B cell (primary cell): ENCODE data around the gene SUMO3. TPM values are rescaled to one million over a fixed set of nuclear protein-coding genes. Genes with fewer than 3 reads are reported as not detected.

ENCODE experiments used
- ATAC-seq: fragments of 200-7000 bp; cut with Tn5 transposase; one replicate; pipeline ENCODE4 v1.10.0; 2021; ENCODE audit warnings: low read depth, mild to moderate bottlenecking, moderate number of reproducible peaks, moderate library complexity
- CTCF ChIA-PET: fragments of 350-600 bp; sonication (Branson Sonifier 250); formaldehyde crosslinking; loops from one replicate; lab custom pipeline; 2021; ENCODE audit warnings: antibody characterized with exemption, inconsistent platforms; lab: Charles Lee
- POLR2A ChIA-PET: fragments of 350-600 bp; sonication (Branson Sonifier 250); formaldehyde crosslinking; loops from one replicate; lab custom pipeline; 2021; ENCODE audit warnings: antibody characterized with exemption; lab: Charles Lee
- DNase-seq: peaks from one replicate; pipeline ENCODE4 v3.0.0; 2013
- H2AFZ ChIP-seq: 2 replicates; pipeline ENCODE4 v1.6.1; 2012; ENCODE audit warnings: mild to moderate bottlenecking, low read depth, low read length; ENCODE audit not compliant: insufficient read depth, poor library complexity, severe bottlenecking
- H3K27ac ChIP-seq, 2 donors: 1 replicate in 1 of 2; 2 replicates in 1 of 2; pipeline ENCODE4 v1.5.1; 2012 to 2013; ENCODE audit warnings: low read length in 2 of 2, mild to moderate bottlenecking in 2 of 2, moderate library complexity in 1 of 2
- H3K27me3 ChIP-seq, 4 experiments: fragments of 200-600 bp in 1 of 4; sonication (generic) in 1 of 4; replicated peaks in 1 of 4; 1 replicate in 2 of 4; 2 replicates in 2 of 4; pipeline versions ENCODE4 v1.6.1 to v1.7.0; 2013 to 2016; ENCODE audit warnings: low read length in 3 of 4, mild to moderate bottlenecking in 2 of 4, mixed read lengths in 1 of 4, moderate library complexity in 1 of 4; ENCODE audit not compliant: insufficient read depth in 4 of 4, control insufficient read depth in 3 of 4; ENCODE audit errors: control extremely low read depth in 1 of 4
- H3K36me3 ChIP-seq, 2 experiments: replicated peaks in 1 of 2; 1 replicate in 1 of 2; 2 replicates in 1 of 2; pipeline versions ENCODE4 v1.6.1 to v1.7.1; 2013; ENCODE audit warnings: low read length in 1 of 2; ENCODE audit not compliant: insufficient read depth in 2 of 2, control insufficient read depth in 1 of 2; ENCODE audit errors: control extremely low read depth in 1 of 2, extremely low read depth in 1 of 2
- H3K4me1 ChIP-seq, 2 donors: fragments of 200-600 bp in 1 of 2; sonication (generic) in 1 of 2; 1 replicate in 1 of 2; 2 replicates in 1 of 2; pipeline versions ENCODE4 v1.5.1 to v1.6.1; 2013 to 2017; ENCODE audit warnings: low read length in 2 of 2; ENCODE audit not compliant: control insufficient read depth in 2 of 2, insufficient read depth in 2 of 2
- H3K4me2 ChIP-seq: replicated peaks from 2 replicates; pipeline ENCODE3; 2012; ENCODE audit warnings: mild to moderate bottlenecking, low read depth, low read length; ENCODE audit not compliant: poor library complexity, severe bottlenecking
- H3K4me3 ChIP-seq, 5 experiments: fragments of 200-600 bp in 1 of 5; sonication (generic) in 1 of 5; 1 replicate in 3 of 5; 2 replicates in 2 of 5; pipeline versions ENCODE4 v1.5.1 to v1.7.0; 2011 to 2016; ENCODE audit warnings: low read length in 4 of 5, mild to moderate bottlenecking in 4 of 5, low read depth in 2 of 5, control low read depth in 1 of 5, moderate library complexity in 1 of 5; ENCODE audit not compliant: insufficient read depth in 1 of 5; ENCODE audit errors: control extremely low read depth in 1 of 5, extremely low read depth in 1 of 5
- H3K79me2 ChIP-seq: fragments of 200-600 bp; sonication (generic); one replicate; pipeline ENCODE4 v1.6.0; 2016; ENCODE audit warnings: low read length; ENCODE audit not compliant: control insufficient read depth, insufficient read depth
- H3K9ac ChIP-seq: fragments of 200-600 bp; sonication (generic); 2 replicates; pipeline ENCODE4 v1.6.1; 2017; ENCODE audit warnings: mild to moderate bottlenecking, low read length, moderate library complexity
- H3K9me3 ChIP-seq, 3 donors: one replicate each; pipeline versions ENCODE4 v1.6.1 to v1.7.1; 2013; ENCODE audit warnings: low read length in 2 of 3; ENCODE audit not compliant: control insufficient read depth in 2 of 3, insufficient read depth in 1 of 3; ENCODE audit errors: control extremely low read depth in 1 of 3
- H4K20me1 ChIP-seq: 2 replicates; pipeline ENCODE4 v1.6.0; 2012; ENCODE audit warnings: mild to moderate bottlenecking, low read length; ENCODE audit not compliant: insufficient read depth, control insufficient read depth, poor library complexity, severe bottlenecking
- H3K27ac Mint-ChIP-seq: one replicate; pipeline ENCODE4 v1.8.0; 2021; ENCODE audit warnings: mixed read lengths
- H3K27me3 Mint-ChIP-seq: one replicate; pipeline ENCODE4 v1.8.0; 2021; ENCODE audit warnings: mixed read lengths
- H3K4me1 Mint-ChIP-seq: one replicate; pipeline ENCODE4 v1.8.0; 2021; ENCODE audit warnings: mixed read lengths
- H3K4me3 Mint-ChIP-seq: one replicate; pipeline ENCODE4 v1.8.0; 2021; ENCODE audit warnings: mixed read lengths
- H3K9me3 Mint-ChIP-seq: one replicate; pipeline ENCODE4 v1.8.0; 2022; ENCODE audit warnings: mixed read lengths; ENCODE audit not compliant: insufficient read depth
- EZH2 ChIP-seq: IDR thresholded peaks from 2 replicates; pipeline ENCODE4 v1.6.1; 2012; ENCODE audit warnings: borderline replicate concordance, low read depth, mild to moderate bottlenecking, moderate library complexity, low read length; ENCODE audit not compliant: insufficient read depth, poor library complexity, severe bottlenecking
- WGBS: methylation state at CpG from one replicate; pipeline ENCODE4 v1.1.5; 2013; ENCODE audit warnings: missing lambda C conversion rate; ENCODE audit not compliant: insufficient coverage; 5-methylcytosine and 5-hydroxymethylcytosine counted together
- intact Hi-C: fragments of 100-400 bp; cut with micrococcal nuclease; formaldehyde crosslinking; loops from one replicate; pipeline ENCODE4 v1.10.0; 2022
- polyA plus RNA-seq: library from polyadenylated mRNA; depleted of rRNA; stranded (reverse); fragments of >200 nt; gene quantifications from 2 replicates; pipeline ENCODE4 v1.2.3, GENCODE V29; 2012
- total RNA-seq, 2 donors: library from RNA; stranded (reverse); fragments of 120-200 nt in 1 of 2; gene quantifications; 1 replicate in 1 of 2; 2 replicates in 1 of 2; pipeline versions ENCODE4 v1.2.3 to v1.2.4, GENCODE V29; 2013 to 2022
- TF ChIP-seq, protein P1 (sequence below): fragments of 200-600 bp; IDR thresholded peaks from one replicate; pipeline ENCODE4 v1.8.0; 2022; ENCODE audit warnings: antibody characterized with exemption, mild to moderate bottlenecking

SUMO3 gene
- total and polyA plus RNA-seq, 2 donors (not counting 1 experiment from before 2014, with no cell fraction given) = 37.6 to 44.8 TPM

GRCh38 chr21:44802396-44803153 is 15.3 kb downstream of the SUMO3 start:
- H3K9ac ChIP-seq = peak overlapping the region; percentile 72
- Mint-ChIP-seq H3K27me3 (no peaks in the 10 kb centered on the region), H3K4me1 (peaks cover 36% of the 10 kb centered on the region), H3K9me3 (no peaks in the 10 kb centered on the region), H3K4me3 (peak overlapping the region; percentile 91), H3K27ac (peak overlapping the region; percentile 82)
- H3K9me3 ChIP-seq = no peaks in the 10 kb centered on the region
- ChIA-PET POLR2A (interaction anchor here (1.5 to 2.8 kb wide), 4 partner anchors 15 to 129 kb away, joined by 5 to 16 read pairs (median 10); partner anchors contain the start of genes PTTG1IP and SUMO3), CTCF (interaction anchor here (1.4 to 4.8 kb wide), 13 partner anchors 9 to 329 kb away, joined by 4 to 49 read pairs (median 13); partner anchors contain the start of gene PTTG1IP)
- peaks cover 1 to 35% of the 10 kb centered on the region in 2 experiments for H3K36me3 ChIP-seq
- H3K27ac ChIP-seq = peak overlapping the region in 1 of 2 donors; percentile 75
- WGBS = 32% methylated on average over 31 of the region's 32 CpGs
- peaks cover 44% of the 10 kb centered on the region for H3K79me2 ChIP-seq
- no peak for DNase-seq
- TF ChIP-seq, protein P1, sequence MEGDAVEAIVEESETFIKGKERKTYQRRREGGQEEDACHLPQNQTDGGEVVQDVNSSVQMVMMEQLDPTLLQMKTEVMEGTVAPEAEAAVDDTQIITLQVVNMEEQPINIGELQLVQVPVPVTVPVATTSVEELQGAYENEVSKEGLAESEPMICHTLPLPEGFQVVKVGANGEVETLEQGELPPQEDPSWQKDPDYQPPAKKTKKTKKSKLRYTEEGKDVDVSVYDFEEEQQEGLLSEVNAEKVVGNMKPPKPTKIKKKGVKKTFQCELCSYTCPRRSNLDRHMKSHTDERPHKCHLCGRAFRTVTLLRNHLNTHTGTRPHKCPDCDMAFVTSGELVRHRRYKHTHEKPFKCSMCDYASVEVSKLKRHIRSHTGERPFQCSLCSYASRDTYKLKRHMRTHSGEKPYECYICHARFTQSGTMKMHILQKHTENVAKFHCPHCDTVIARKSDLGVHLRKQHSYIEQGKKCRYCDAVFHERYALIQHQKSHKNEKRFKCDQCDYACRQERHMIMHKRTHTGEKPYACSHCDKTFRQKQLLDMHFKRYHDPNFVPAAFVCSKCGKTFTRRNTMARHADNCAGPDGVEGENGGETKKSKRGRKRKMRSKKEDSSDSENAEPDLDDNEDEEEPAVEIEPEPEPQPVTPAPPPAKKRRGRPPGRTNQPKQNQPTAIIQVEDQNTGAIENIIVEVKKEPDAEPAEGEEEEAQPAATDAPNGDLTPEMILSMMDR = no peak
- no peak for TF ChIP-seq EZH2
- peak overlapping the region; percentile 94 for H3K4me2 ChIP-seq
- H4K20me1 ChIP-seq = peaks cover 32% of the 10 kb centered on the region
- peaks cover 19 to 21% of the 10 kb centered on the region in 2 donors for H3K4me1 ChIP-seq
- intact Hi-C loops = loop anchor here (5.0 kb wide), 2 partner anchors 325 to 1015 kb away; partner anchors contain the start of gene RRP1
- no peak for ATAC-seq
- H3K4me3 ChIP-seq = peak overlapping the region in 4 of 5 experiments; percentile 73 to 87 (median 80)
- no peaks in the 10 kb centered on the region for H3K27me3 ChIP-seq
- H2AFZ ChIP-seq = peak overlapping the region; percentile 82
